ENCODE data around the gene CDKAL1.
"Not testable (repeated sequence)": the region's sequence is repeated elsewhere in the genome, so short reads cannot be mapped to it uniquely, and the experiment has no call there.

The CDKAL1 gene

GRCh38 chr6:21033084-21033483 is 498.8 kb downstream of the CDKAL1 start:
- no peak overlapping the region for H3K4me3 Mint-ChIP-seq
- no peak overlapping the region for H3K27ac Mint-ChIP-seq
- no peaks in the 10 kb centered on the region for H3K9me3 Mint-ChIP-seq
- no peak for DNase-seq (ENCODE audit: low spot score)
- no peaks in the 10 kb centered on the region for H3K27me3 Mint-ChIP-seq (ENCODE audit: low read depth)
- no peaks in the 10 kb centered on the region for H3K4me1 Mint-ChIP-seq (ENCODE audit: low read depth)
- H3K36me3 Mint-ChIP-seq (ENCODE audit: low read depth), result peaks cover 6% of the 10 kb centered on the region

GRCh38 chr6:21033575-21034026 is 499.3 kb downstream of the CDKAL1 start:
- Mint-ChIP-seq H3K36me3 (ENCODE audit: low read depth) (peaks cover 6% of the 10 kb centered on the region), H3K9me3 (no peaks in the 10 kb centered on the region), H3K4me1 (ENCODE audit: low read depth) (no peaks in the 10 kb centered on the region), H3K4me3 (no peak overlapping the region), H3K27me3 (ENCODE audit: low read depth) (no peaks in the 10 kb centered on the region), H3K27ac (no peak overlapping the region)
- DNase-seq (ENCODE audit: low spot score), result no peak

GRCh38 chr6:21034345-21034744 is 500.1 kb downstream of the CDKAL1 start:
- Mint-ChIP-seq H3K36me3 (ENCODE audit: low read depth) (peaks cover 4% of the 10 kb centered on the region), H3K27me3 (ENCODE audit: low read depth) (no peaks in the 10 kb centered on the region), H3K9me3 (no peaks in the 10 kb centered on the region), H3K4me3 (no peak overlapping the region), H3K4me1 (ENCODE audit: low read depth) (no peaks in the 10 kb centered on the region), H3K27ac (no peak overlapping the region)
- no peak for DNase-seq (ENCODE audit: low spot score)

GRCh38 chr6:21037453-21037852 is 503.2 kb downstream of the CDKAL1 start:
- Mint-ChIP-seq H3K4me3 (no peak overlapping the region), H3K27me3 (ENCODE audit: low read depth) (no peaks in the 10 kb centered on the region), H3K36me3 (ENCODE audit: low read depth) (no peaks in the 10 kb centered on the region), H3K9me3 (no peaks in the 10 kb centered on the region), H3K27ac (no peak overlapping the region), H3K4me1 (ENCODE audit: low read depth) (no peaks in the 10 kb centered on the region)
- DNase-seq (ENCODE audit: low spot score), result no peak

- no peak for DNase-seq (ENCODE audit: low spot score)
- Mint-ChIP-seq H3K4me3 (no peak overlapping the region), H3K9me3 (no peaks in the 10 kb centered on the region), H3K4me1 (ENCODE audit: low read depth) (no peaks in the 10 kb centered on the region), H3K27ac (no peak overlapping the region), H3K27me3 (ENCODE audit: low read depth) (no peaks in the 10 kb centered on the region), H3K36me3 (ENCODE audit: low read depth) (no peaks in the 10 kb centered on the region)
Measured at GRCh38 chr6:21039926-21040325, 505.7 kb downstream of the CDKAL1 start.

- no peak overlapping the region for H3K4me3 Mint-ChIP-seq
- H3K27ac Mint-ChIP-seq, result no peak overlapping the region
- H3K9me3 Mint-ChIP-seq, result no peaks in the 10 kb centered on the region
- no peaks in the 10 kb centered on the region for H3K27me3 Mint-ChIP-seq (ENCODE audit: low read depth)
- DNase-seq (ENCODE audit: low spot score), result no peak
- H3K4me1 Mint-ChIP-seq (ENCODE audit: low read depth), result no peaks in the 10 kb centered on the region
- no peaks in the 10 kb centered on the region for H3K36me3 Mint-ChIP-seq (ENCODE audit: low read depth)
Measured at GRCh38 chr6:21045135-21045700, 511.0 kb downstream of the CDKAL1 start.

GRCh38 chr6:21046276-21046675 is 512.0 kb downstream of the CDKAL1 start:
- Mint-ChIP-seq H3K9me3 (no peaks in the 10 kb centered on the region), H3K27me3 (ENCODE audit: low read depth) (no peaks in the 10 kb centered on the region), H3K36me3 (ENCODE audit: low read depth) (no peaks in the 10 kb centered on the region), H3K4me3 (no peak overlapping the region), H3K27ac (no peak overlapping the region), H3K4me1 (ENCODE audit: low read depth) (no peaks in the 10 kb centered on the region)
- DNase-seq (ENCODE audit: low spot score), result no peak

GRCh38 chr6:21048047-21048446 is 513.8 kb downstream of the CDKAL1 start:
- H3K27me3 Mint-ChIP-seq (ENCODE audit: low read depth), result no peaks in the 10 kb centered on the region
- no peak overlapping the region for H3K4me3 Mint-ChIP-seq
- H3K9me3 Mint-ChIP-seq, result no peaks in the 10 kb centered on the region
- no peak overlapping the region for H3K27ac Mint-ChIP-seq
- no peaks in the 10 kb centered on the region for H3K36me3 Mint-ChIP-seq (ENCODE audit: low read depth)
- no peaks in the 10 kb centered on the region for H3K4me1 Mint-ChIP-seq (ENCODE audit: low read depth)
- no peak for DNase-seq (ENCODE audit: low spot score)

- Mint-ChIP-seq H3K27ac (no peak overlapping the region), H3K27me3 (ENCODE audit: low read depth) (no peaks in the 10 kb centered on the region), H3K9me3 (peaks cover 2% of the 10 kb centered on the region), H3K4me1 (ENCODE audit: low read depth) (peaks cover 2% of the 10 kb centered on the region), H3K4me3 (no peak overlapping the region), H3K36me3 (ENCODE audit: low read depth) (peaks cover 2% of the 10 kb centered on the region)
- DNase-seq (ENCODE audit: low spot score), result no peak
Measured at GRCh38 chr6:21049148-21049547, 514.9 kb downstream of the CDKAL1 start.

- Mint-ChIP-seq H3K36me3 (ENCODE audit: low read depth) (peaks cover 2% of the 10 kb centered on the region), H3K4me1 (ENCODE audit: low read depth) (peaks cover 2% of the 10 kb centered on the region), H3K27ac (no peak overlapping the region), H3K27me3 (ENCODE audit: low read depth) (no peaks in the 10 kb centered on the region), H3K4me3 (no peak overlapping the region), H3K9me3 (peaks cover 2% of the 10 kb centered on the region)
- no peak for DNase-seq (ENCODE audit: low spot score)
Measured at GRCh38 chr6:21049572-21049971, 515.3 kb downstream of the CDKAL1 start.

- H3K4me1 Mint-ChIP-seq (ENCODE audit: low read depth), result peaks cover 2% of the 10 kb centered on the region
- peaks cover 2% of the 10 kb centered on the region for H3K36me3 Mint-ChIP-seq (ENCODE audit: low read depth)
- H3K27me3 Mint-ChIP-seq (ENCODE audit: low read depth), result no peaks in the 10 kb centered on the region
Measured at GRCh38 chr6:21050935-21051334, 516.7 kb downstream of the CDKAL1 start.

GRCh38 chr6:21051777-21052176 is 517.5 kb downstream of the CDKAL1 start:
- Mint-ChIP-seq H3K36me3 (ENCODE audit: low read depth) (peaks cover 6% of the 10 kb centered on the region), H3K4me3 (no peak overlapping the region), H3K27ac (no peak overlapping the region), H3K9me3 (peaks cover 12% of the 10 kb centered on the region), H3K27me3 (ENCODE audit: low read depth) (no peaks in the 10 kb centered on the region), H3K4me1 (ENCODE audit: low read depth) (peaks cover 2% of the 10 kb centered on the region)
- DNase-seq (ENCODE audit: low spot score), result no peak

More at GRCh38 chr6:21050935-21051334, 516.7 kb downstream of the CDKAL1 start:
- Mint-ChIP-seq H3K27ac (no peak overlapping the region), H3K4me3 (no peak overlapping the region), H3K9me3 (peaks cover 3% of the 10 kb centered on the region)
- DNase-seq (ENCODE audit: low spot score), result no peak

- peaks cover 18% of the 10 kb centered on the region for H3K9me3 Mint-ChIP-seq
- H3K36me3 Mint-ChIP-seq (ENCODE audit: low read depth), result peaks cover 8% of the 10 kb centered on the region
- no peak for DNase-seq (ENCODE audit: low spot score)
Measured at GRCh38 chr6:21053612-21054011, 519.4 kb downstream of the CDKAL1 start.

GRCh38 chr6:21055480-21055879 is 521.2 kb downstream of the CDKAL1 start:
- Mint-ChIP-seq H3K36me3 (ENCODE audit: low read depth) (peaks cover 10% of the 10 kb centered on the region), H3K9me3 (peaks cover 24% of the 10 kb centered on the region)
- DNase-seq (ENCODE audit: low spot score); H3K4me1 Mint-ChIP-seq (ENCODE audit: low read depth); H3K4me3 Mint-ChIP-seq; H3K27me3 Mint-ChIP-seq (ENCODE audit: low read depth); H3K27ac Mint-ChIP-seq: not testable (repeated sequence)

More at GRCh38 chr6:21053612-21054011, 519.4 kb downstream of the CDKAL1 start:
- H3K4me1 Mint-ChIP-seq (ENCODE audit: low read depth), result peaks cover 2% of the 10 kb centered on the region
- H3K27me3 Mint-ChIP-seq (ENCODE audit: low read depth), result no peaks in the 10 kb centered on the region
- H3K27ac Mint-ChIP-seq, result no peak overlapping the region
- no peak overlapping the region for H3K4me3 Mint-ChIP-seq

- DNase-seq (ENCODE audit: low spot score), result no peak
- Mint-ChIP-seq H3K27me3 (ENCODE audit: low read depth) (no peaks in the 10 kb centered on the region), H3K36me3 (ENCODE audit: low read depth) (peaks cover 12% of the 10 kb centered on the region), H3K4me3 (no peak overlapping the region), H3K27ac (no peak overlapping the region), H3K9me3 (peaks cover 13% of the 10 kb centered on the region), H3K4me1 (ENCODE audit: low read depth) (no peaks in the 10 kb centered on the region)
Measured at GRCh38 chr6:21061892-21062291, 527.6 kb downstream of the CDKAL1 start.

All from T-helper 2 cell treated with Interferon-gamma antibody and Interleukin-4, amounts not matched to agents 5 μg/mL and 100 μg/mL, for 36 hours (primary cell).